Globus pallidus (tissue), 1 donor: ENCODE results near the gene FUS.
"Not testable (repeated sequence)": the region's sequence is repeated elsewhere in the genome, so short reads cannot be mapped to it uniquely, and the experiment has no call there.

Experiments
- DNase-seq: peaks from one replicate; pipeline ENCODE4 v3.0.0-alpha.2; 2015; ENCODE audit warnings: low spot score

Gene FUS

GRCh38 chr16:31186930-31187807 is 7.2 kb downstream of the FUS start:
- no peak for DNase-seq

GRCh38 chr16:31187808-31188189 is 7.9 kb downstream of the FUS start:
- DNase-seq: no peak

DNA sequence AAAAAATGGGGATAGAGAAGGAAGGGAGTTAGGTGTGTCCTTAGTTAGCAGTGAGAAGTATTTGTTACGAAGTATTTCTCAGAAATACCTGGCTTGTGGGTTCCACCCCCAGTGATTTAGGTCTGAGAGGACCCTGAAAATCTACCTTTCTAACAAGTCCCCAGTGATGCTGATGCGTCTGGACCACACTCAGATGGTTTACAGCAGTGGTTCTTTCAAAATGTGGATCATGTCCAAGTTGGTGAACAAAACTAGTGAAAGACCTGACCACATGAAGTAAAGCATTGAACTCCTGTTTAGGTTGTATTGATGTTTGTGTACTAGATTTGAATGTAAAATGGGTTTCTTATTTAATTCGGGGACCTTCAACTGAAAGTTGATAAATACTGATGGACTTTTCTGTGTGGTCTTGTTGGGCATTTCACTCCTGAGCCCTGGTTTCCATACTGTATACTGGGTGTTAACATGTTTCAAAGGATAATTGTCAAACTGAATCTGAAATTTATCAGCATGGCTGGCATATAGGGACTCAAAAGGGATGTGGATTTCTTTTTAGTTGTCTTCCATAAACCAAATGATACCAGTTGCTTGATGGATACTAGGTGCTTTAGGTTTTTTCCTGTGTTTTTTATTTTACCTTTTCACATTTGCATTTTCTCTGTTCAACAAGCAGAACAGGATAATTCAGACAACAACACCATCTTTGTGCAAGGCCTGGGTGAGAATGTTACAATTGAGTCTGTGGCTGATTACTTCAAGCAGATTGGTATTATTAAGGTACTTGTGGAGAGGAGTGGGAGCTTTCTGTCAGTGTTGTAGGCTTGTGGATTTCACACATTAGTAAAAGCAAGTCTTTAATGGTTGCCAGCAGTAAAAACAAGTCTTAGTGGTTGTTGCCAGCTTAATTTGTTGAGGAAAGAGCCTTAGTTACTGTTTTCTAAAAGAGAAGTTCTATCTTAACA is 8.8 kb downstream of the FUS start:
- DNase-seq: no peak

DNA sequence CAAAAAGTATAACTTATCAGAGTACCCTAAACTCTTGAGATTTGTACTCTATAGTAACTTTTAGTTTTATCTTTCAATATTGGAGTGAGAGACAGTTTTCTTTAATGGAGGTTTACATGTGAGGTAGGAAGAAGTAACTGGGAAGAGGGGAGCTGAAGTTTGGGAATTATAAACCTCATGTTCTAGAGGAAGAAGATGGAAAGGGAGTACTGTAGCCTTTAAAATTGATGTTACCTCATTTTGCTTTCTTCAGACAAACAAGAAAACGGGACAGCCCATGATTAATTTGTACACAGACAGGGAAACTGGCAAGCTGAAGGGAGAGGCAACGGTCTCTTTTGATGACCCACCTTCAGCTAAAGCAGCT is 9.5 kb downstream of the FUS start:
- no peak for DNase-seq

DNA sequence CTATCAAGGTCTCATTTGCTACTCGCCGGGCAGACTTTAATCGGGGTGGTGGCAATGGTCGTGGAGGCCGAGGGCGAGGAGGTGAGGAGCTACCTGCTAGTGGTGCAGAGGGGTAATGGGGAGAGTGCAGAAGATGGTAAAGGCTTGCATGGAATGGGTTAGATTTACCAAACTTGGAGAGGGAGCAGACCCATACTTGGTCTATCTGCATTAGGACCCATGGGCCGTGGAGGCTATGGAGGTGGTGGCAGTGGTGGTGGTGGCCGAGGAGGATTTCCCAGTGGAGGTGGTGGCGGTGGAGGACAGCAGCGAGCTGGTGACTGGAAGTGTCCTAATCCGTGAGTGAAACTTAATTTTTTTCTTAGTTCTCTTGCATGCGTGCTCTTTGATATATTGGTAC is 10.1 kb downstream of the FUS start:
- DNase-seq: no peak

DNA sequence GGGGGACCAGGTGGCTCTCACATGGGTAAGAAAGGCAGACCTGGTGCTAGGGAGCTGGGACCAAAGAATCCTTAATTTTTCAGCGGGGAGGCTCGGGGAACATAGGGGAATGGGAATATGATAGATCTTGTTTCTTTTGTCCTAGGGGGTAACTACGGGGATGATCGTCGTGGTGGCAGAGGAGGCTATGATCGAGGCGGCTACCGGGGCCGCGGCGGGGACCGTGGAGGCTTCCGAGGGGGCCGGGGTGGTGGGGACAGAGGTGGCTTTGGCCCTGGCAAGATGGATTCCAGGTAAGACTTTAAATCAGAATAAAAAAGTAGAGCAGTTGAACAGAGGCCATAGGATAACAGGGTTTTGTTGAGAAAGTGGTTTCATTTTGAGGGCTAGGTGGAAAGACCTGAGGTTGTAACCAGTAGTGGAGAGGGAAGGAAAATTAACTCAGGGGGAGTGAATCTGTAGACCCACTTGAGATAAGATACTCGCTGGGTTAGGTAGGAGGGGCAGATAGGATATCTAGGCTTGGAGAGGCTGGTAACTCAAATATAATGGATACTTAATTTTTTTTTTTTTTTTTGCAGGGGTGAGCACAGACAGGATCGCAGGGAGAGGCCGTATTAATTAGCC is 11.0 kb downstream of the FUS start:
- no peak for DNase-seq

DNA sequence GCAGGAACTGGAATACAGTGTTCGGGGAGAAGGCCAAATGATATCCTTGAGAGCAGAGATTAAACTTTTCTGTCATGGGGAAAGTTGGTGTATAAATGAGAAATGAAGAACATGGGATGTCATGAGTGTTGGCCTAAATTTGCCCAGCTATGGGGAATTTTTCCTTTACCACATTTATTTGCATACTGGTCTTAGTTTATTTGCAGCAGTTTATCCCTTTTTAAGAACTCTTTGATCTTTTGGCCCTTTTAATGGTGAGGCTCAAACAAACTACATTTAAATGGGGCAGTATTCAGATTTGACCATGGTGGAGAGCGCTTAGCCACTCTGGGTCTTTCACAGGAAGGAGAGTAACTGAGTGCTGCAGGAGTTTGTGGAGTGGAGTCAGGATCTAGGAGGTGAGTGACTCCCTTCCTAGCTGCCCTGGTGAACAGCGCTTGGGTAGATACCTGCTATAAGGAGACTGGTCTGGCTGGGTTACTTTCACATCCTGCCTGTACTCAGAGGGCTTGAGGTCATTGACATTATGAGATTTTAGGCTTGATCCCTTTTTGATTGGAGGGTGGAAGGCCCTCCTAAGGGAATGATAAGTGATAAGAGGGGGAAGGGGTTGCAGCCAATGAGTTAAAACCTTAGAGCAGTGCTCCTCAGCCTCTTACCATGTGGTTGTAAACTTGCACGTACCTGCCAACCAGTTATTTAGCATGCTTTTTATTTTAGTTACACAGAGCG is 11.9 kb downstream of the FUS start:
- DNase-seq: no peak

DNA sequence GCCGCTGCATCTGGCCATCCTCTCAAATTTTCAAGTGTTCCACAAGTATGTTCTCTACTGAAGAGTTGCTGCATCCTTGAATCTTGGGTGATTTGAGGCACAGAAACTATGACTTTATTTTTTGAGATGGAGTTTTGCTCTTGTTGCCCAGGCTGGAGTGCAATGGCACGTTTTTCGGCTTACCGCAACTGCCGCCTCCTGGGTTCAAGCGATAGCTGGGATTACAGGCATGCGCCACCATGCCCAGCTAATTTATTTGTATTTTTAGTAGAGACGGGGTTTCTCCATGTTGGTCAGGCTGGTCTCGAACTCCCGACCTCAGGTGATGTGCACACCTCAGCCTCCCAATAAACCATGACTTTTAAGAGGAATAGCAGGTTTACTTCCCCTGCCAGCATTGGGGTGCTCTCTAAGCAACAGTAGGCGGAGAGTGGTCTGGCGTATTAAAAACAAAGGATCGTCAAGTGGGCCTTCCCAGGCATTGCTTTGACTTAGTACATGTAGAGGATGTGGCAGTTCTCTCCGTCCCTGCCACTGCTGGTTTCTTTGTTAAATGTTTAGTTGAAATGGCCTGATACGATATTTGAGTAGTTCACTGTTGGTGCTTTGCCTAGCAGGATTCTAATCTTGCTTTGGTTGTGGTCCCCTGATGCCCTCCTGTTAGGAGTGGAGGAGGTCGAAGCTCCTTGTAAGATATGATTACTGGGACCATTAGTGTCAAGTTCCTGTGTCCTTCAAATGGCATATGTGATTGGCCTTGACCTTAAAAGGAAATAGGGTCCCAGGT is 13.1 kb downstream of the FUS start:
- DNase-seq: no peak

DNA sequence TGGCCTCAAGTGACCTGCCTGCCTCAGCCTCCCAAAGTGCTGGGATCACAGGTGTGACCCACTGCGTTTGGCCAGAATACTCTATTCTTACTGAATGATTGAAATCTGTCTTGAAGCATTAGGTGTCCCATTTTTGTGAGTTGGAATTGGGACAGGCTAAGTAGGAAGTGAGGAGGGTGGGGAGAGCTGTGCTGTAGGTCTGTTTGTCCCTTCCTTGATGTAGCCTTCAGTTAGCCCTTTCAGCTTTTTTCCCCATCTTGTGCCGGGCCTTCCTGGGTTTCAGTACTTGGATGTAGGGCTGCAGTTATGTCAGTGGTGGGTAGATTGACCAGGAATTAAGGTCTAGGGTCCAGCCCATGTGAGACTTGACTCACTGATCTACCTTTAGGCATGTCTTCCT is 13.9 kb downstream of the FUS start:
- DNase-seq: no peak

- DNase-seq: no peak
Observed at GRCh38 chr16:31194898-31195297, 15.0 kb downstream of the FUS start.

GRCh38 chr16:31195861-31196260 is 15.9 kb downstream of the FUS start:
- not testable (repeated sequence) for DNase-seq

GRCh38 chr16:31196324-31197088 is 16.6 kb downstream of the FUS start:
- no peak for DNase-seq

DNA sequence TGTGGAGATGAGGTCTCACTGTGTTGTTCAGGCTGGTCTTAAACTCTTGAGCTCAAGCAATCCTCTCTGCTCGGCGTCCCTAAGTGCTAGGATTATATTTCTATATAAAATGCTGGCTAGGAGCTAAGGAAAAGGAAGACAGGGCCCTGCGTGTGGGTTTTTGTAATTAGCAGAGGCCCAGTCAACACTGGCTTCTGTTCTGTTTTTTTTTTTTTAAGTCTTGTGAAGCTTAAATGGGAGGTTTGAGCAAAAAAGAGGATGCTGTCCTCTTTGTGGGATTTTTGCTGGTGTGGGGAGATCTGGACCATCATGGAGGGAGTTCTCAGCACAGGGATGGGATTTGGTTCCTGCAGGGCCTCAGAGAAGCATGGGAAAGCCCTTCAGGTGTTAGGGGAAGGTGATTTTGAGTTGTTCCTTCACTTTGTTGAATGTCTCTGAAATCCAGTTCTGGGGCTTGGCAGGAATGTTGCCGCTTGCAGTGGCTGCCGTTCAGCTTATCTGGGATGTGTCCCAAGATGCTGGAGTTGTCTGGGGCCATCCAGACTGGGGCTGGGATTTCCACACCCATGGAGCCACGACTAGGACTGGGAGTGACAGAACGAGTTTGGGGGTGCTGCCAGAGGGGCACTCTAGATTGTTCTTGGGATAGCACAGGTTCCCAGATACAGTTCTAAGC is 18.4 kb downstream of the FUS start:
- no peak for DNase-seq

DNA sequence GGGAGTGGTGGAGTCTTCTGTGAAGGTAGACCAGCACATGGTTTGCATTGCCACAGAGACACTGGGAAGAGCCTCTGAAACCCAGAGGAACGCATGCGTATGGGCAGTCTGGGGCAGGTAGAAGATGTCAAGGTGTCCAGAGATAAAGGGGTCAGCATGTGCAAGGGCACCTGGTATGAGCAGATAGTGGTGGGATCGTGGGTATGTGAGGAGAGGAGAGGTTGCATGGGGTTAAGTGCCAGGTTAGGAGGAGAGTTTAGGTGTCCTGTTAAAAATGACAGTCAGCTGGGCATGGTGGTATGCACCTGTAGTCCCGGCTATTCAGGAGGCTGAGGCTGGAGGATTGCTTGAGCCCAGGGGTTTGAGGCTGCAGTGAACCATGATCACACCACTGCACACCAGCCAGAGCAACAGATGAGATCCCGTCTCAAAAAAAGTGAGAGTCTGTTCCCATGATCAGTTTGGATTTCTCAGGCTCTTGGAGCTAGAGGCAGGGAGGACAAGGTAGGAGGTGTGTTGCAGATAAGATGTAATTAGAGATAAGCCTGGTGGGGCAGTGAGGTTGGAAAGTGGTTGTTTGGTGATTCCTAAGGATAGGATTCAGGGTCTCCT is 19.6 kb downstream of the FUS start:
- no peak for DNase-seq

DNA sequence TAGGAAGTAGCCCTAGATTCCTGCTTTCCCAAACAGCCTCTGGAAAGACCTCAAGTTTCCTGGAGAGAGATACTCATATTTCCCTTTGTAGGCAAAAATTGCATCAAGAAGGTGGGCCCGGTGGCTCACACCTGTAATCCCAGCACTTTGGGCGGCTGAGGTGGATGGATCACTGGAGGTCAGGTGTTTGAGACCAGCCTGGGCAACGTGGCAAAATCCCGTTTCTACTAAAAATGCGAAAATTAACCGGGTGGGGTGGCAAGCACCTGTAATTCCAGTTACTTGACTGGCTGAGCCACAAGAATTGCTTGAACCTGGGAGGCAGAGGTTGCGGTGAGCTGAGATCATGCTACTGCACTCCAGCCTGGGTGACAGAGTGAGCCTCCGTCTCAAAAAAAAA is 20.2 kb downstream of the FUS start:
- not testable (repeated sequence) for DNase-seq

- no peak for DNase-seq
Observed at GRCh38 chr16:31200821-31201568, 21.1 kb downstream of the FUS start.

GRCh38 chr16:31201582-31202413 is 21.9 kb downstream of the FUS start:
- DNase-seq: no peak
